Measurements from ENCODE around the gene ZSCAN31. TPM values are rescaled to one million over a fixed set of nuclear protein-coding genes. Genes with fewer than 3 reads are reported as not detected.
"Not testable (repeated sequence)": the region's sequence is repeated elsewhere in the genome, so short reads cannot be mapped to it uniquely, and the experiment has no call there.

The ZSCAN31 gene
- total RNA-seq, 1 donor from 2014 or later = 11.3 TPM

GRCh38 chr6:28370440-28370839 lies 34.5 kb upstream of the ZSCAN31 start:
- H3K27ac ChIP-seq = no peak overlapping the region
- no peaks in the 10 kb centered on the region for H3K27me3 ChIP-seq
- no peak overlapping the region for H3K4me3 ChIP-seq
- H3K9me3 ChIP-seq = no peaks in the 10 kb centered on the region
- H3K36me3 ChIP-seq = peaks cover 0 to 18% of the 10 kb centered on the region in 2 donors
- no peaks in the 10 kb centered on the region for H3K4me1 ChIP-seq
- intact Hi-C loops (cut with DNase I) = no loop called here
- no peak for DNase-seq (ENCODE audit: extremely low spot score in 2 of 2)
- TF ChIP-seq POLR2A (IDR thresholded peaks at IDR 0.05) = no peak
- TF ChIP-seq CTCF (IDR thresholded peaks at IDR 0.05) = no peak
- no peak for TF ChIP-seq POLR2AphosphoS5 (IDR thresholded peaks at IDR 0.05; ENCODE audit: insufficient read depth in 1 of 2, low read depth in 1 of 2)

GRCh38 chr6:28369463-28369862 lies 33.5 kb upstream of the ZSCAN31 start:
- DNase-seq (ENCODE audit: extremely low spot score in 2 of 2) = no peak
- H3K27me3 ChIP-seq = no peaks in the 10 kb centered on the region
- peaks cover 0 to 27% of the 10 kb centered on the region in 2 donors for H3K36me3 ChIP-seq
- H3K27ac ChIP-seq = no peak overlapping the region
- H3K4me1 ChIP-seq = no peaks in the 10 kb centered on the region
- no peak overlapping the region for H3K4me3 ChIP-seq
- intact Hi-C loops (cut with DNase I) = no loop called here
- TF ChIP-seq POLR2A (IDR thresholded peaks at IDR 0.05) = no peak
- no peak for TF ChIP-seq CTCF (IDR thresholded peaks at IDR 0.05)
- TF ChIP-seq POLR2AphosphoS5 (IDR thresholded peaks at IDR 0.05; ENCODE audit: insufficient read depth in 1 of 2, low read depth in 1 of 2) = no peak
- no peaks in the 10 kb centered on the region for H3K9me3 ChIP-seq

- TF ChIP-seq POLR2AphosphoS5 (IDR thresholded peaks at IDR 0.05; ENCODE audit: insufficient read depth in 1 of 2, low read depth in 1 of 2) (no peak), CTCF (IDR thresholded peaks at IDR 0.05) (no peak), POLR2A (IDR thresholded peaks at IDR 0.05) (no peak)
- H3K36me3 ChIP-seq = peaks cover 0 to 35% of the 10 kb centered on the region in 2 donors
- H3K4me3 ChIP-seq = no peak overlapping the region
- H3K9me3 ChIP-seq = no peaks in the 10 kb centered on the region
- intact Hi-C loops (cut with DNase I) = no loop called here
- H3K27me3 ChIP-seq = no peaks in the 10 kb centered on the region
- no peaks in the 10 kb centered on the region for H3K4me1 ChIP-seq
- H3K27ac ChIP-seq = no peak overlapping the region
- no peak for DNase-seq (ENCODE audit: extremely low spot score in 2 of 2)
Observed at GRCh38 chr6:28368522-28368921, 32.6 kb upstream of the ZSCAN31 start.

GRCh38 chr6:28365590-28365989 lies 29.6 kb upstream of the ZSCAN31 start:
- DNase-seq (ENCODE audit: extremely low spot score in 2 of 2); H3K4me1 ChIP-seq; H3K27ac ChIP-seq; intact Hi-C loops (cut with DNase I); H3K27me3 ChIP-seq; H3K4me3 ChIP-seq; H3K9me3 ChIP-seq: not testable (repeated sequence)
- H3K36me3 ChIP-seq = peaks cover 0 to 42% of the 10 kb centered on the region in 2 donors

GRCh38 chr6:28360961-28361360 lies 25.0 kb upstream of the ZSCAN31 start:
- no peak overlapping the region for H3K27ac ChIP-seq
- H3K9me3 ChIP-seq = no peaks in the 10 kb centered on the region
- no peaks in the 10 kb centered on the region for H3K27me3 ChIP-seq
- peaks cover 0 to 28% of the 10 kb centered on the region in 2 donors for H3K36me3 ChIP-seq
- H3K4me1 ChIP-seq = peaks cover 8% of the 10 kb centered on the region
- TF ChIP-seq CTCF (IDR thresholded peaks at IDR 0.05) (no peak), POLR2AphosphoS5 (IDR thresholded peaks at IDR 0.05; ENCODE audit: insufficient read depth in 1 of 2, low read depth in 1 of 2) (no peak), POLR2A (IDR thresholded peaks at IDR 0.05) (no peak)
- intact Hi-C loops (cut with DNase I) = no loop called here
- no peak for DNase-seq (ENCODE audit: extremely low spot score in 2 of 2)
- no peak overlapping the region for H3K4me3 ChIP-seq

GRCh38 chr6:28359562-28359961 lies 23.6 kb upstream of the ZSCAN31 start:
- intact Hi-C loops (cut with DNase I) = loop anchor here (10.0 kb wide), 1 partner anchor 235 kb away; the partner anchor contains the start of gene ZSCAN16
- not testable (repeated sequence) for H3K27ac ChIP-seq
- peaks cover 0 to 16% of the 10 kb centered on the region in 2 donors for H3K36me3 ChIP-seq

More at GRCh38 chr6:28359562-28359961, 23.6 kb upstream of the ZSCAN31 start:
- not testable (repeated sequence) for H3K4me3 ChIP-seq; H3K9me3 ChIP-seq; H3K27me3 ChIP-seq; DNase-seq (ENCODE audit: extremely low spot score in 2 of 2)
- H3K4me1 ChIP-seq = peaks cover 21% of the 10 kb centered on the region

Measured in vagina (tissue), 2 donors.